CD14-positive monocyte (primary cell): ENCODE measurements around the gene MFRP. TPM values are rescaled to one million over a fixed set of nuclear protein-coding genes. Genes with fewer than 3 reads are reported as not detected.
A peak's percentile ranks its signal among the peaks of the same experiment; 100 is the strongest.

ENCODE experiments used
- DNase-seq, 3 donors: peaks; one replicate each; pipeline ENCODE4 v3.0.0-alpha.2; 2011 to 2022
- H2AFZ ChIP-seq: 2 replicates; pipeline ENCODE4 v1.6.0; 2012; ENCODE audit warnings: mild to moderate bottlenecking, low read depth, low read length, inconsistent platforms; ENCODE audit not compliant: insufficient read depth, poor library complexity, severe bottlenecking
- H3K27ac ChIP-seq, 2 donors: 1 replicate in 1 of 2; 2 replicates in 1 of 2; pipeline ENCODE4 v1.5.1; 2012 to 2013; ENCODE audit warnings: low read length in 2 of 2, control low read depth in 1 of 2, inconsistent platforms in 1 of 2, low read depth in 1 of 2, mild to moderate bottlenecking in 1 of 2
- H3K27me3 ChIP-seq, 2 donors: one replicate each; pipeline versions ENCODE4 v1.6.0 to v1.6.1; 2011 to 2013; ENCODE audit warnings: low read length in 2 of 2; ENCODE audit not compliant: control insufficient read depth in 2 of 2, insufficient read depth in 2 of 2
- H3K36me3 ChIP-seq, 2 donors: replicated peaks in 1 of 2; 1 replicate in 1 of 2; 2 replicates in 1 of 2; pipeline versions ENCODE4 v1.5.1 to v1.6.1; 2012 to 2013; ENCODE audit warnings: low read length in 2 of 2, control low read depth in 1 of 2, inconsistent platforms in 1 of 2, mild to moderate bottlenecking in 1 of 2; ENCODE audit not compliant: insufficient read depth in 2 of 2, control insufficient read depth in 1 of 2
- H3K4me1 ChIP-seq, 2 donors: 1 replicate in 1 of 2; 2 replicates in 1 of 2; pipeline versions ENCODE4 v1.5.1 to v1.6.1; 2012 to 2013; ENCODE audit warnings: low read length in 2 of 2, control low read depth in 1 of 2, inconsistent platforms in 1 of 2, mild to moderate bottlenecking in 1 of 2, moderate library complexity in 1 of 2; ENCODE audit not compliant: insufficient read depth in 2 of 2, control insufficient read depth in 1 of 2
- H3K4me2 ChIP-seq: replicated peaks from 2 replicates; pipeline ENCODE3; 2012; ENCODE audit warnings: low read length, moderate library complexity, mild to moderate bottlenecking; ENCODE audit not compliant: poor library complexity, severe bottlenecking; ENCODE audit errors: extremely low read depth
- H3K4me3 ChIP-seq, 3 experiments: fragments of 200-600 bp in 1 of 3; sonication (generic) in 1 of 3; replicated peaks in 1 of 3; 1 replicate in 2 of 3; 2 replicates in 1 of 3; pipeline ENCODE4 v1.5.1; 2011 to 2013; ENCODE audit warnings: low read length in 3 of 3, mild to moderate bottlenecking in 3 of 3, control low read depth in 2 of 3, low read depth in 2 of 3, inconsistent platforms in 1 of 3, moderate library complexity in 1 of 3
- H3K79me2 ChIP-seq: 2 replicates; pipeline ENCODE4 v1.6.0; 2012; ENCODE audit warnings: mild to moderate bottlenecking, control low read depth, inconsistent platforms, low read length, moderate library complexity; ENCODE audit not compliant: insufficient read depth
- H3K9ac ChIP-seq: 2 replicates; pipeline ENCODE4 v1.6.0; 2017; ENCODE audit warnings: low read length, mild to moderate bottlenecking; ENCODE audit not compliant: insufficient read depth, poor library complexity, severe bottlenecking
- H3K9me3 ChIP-seq, 2 donors: replicated peaks in 1 of 2; 1 replicate in 1 of 2; 2 replicates in 1 of 2; pipeline versions ENCODE4 v1.5.1 to v1.6.1; 2012 to 2013; ENCODE audit warnings: low read length in 2 of 2, control low read depth in 1 of 2; ENCODE audit not compliant: control insufficient read depth in 1 of 2, insufficient read depth in 1 of 2
- H4K20me1 ChIP-seq: 2 replicates; pipeline ENCODE4 v1.6.0; 2012; ENCODE audit warnings: mild to moderate bottlenecking, low read length, control low read depth, moderate library complexity; ENCODE audit not compliant: insufficient read depth
- H3K27ac Mint-ChIP-seq, 7 donors: one replicate each; pipeline ENCODE4 v1.8.0; 2020; ENCODE audit warnings: mild to moderate bottlenecking in 7 of 7, mixed read lengths in 7 of 7, moderate library complexity in 6 of 7, inconsistent platforms in 2 of 7
- H3K27me3 Mint-ChIP-seq, 3 donors: one replicate each; pipeline ENCODE4 v1.8.0; 2021 to 2022; ENCODE audit warnings: low read depth in 3 of 3, mild to moderate bottlenecking in 3 of 3, mixed read lengths in 3 of 3, moderate library complexity in 3 of 3, inconsistent platforms in 1 of 3
- H3K36me3 Mint-ChIP-seq, 2 donors: one replicate each; pipeline ENCODE4 v1.8.0; 2020; ENCODE audit warnings: mixed read lengths in 2 of 2, inconsistent platforms in 1 of 2, mild to moderate bottlenecking in 1 of 2
- H3K4me1 Mint-ChIP-seq: one replicate; pipeline ENCODE4 v1.8.0; 2020; ENCODE audit warnings: mild to moderate bottlenecking, mixed read lengths
- H3K4me3 Mint-ChIP-seq, 2 donors: one replicate each; pipeline ENCODE4 v1.8.0; 2020; ENCODE audit warnings: mild to moderate bottlenecking in 2 of 2, mixed read lengths in 2 of 2, moderate library complexity in 1 of 2
- H3K9me3 Mint-ChIP-seq, 7 donors: one replicate each; pipeline ENCODE4 v1.8.0; 2020 to 2022; ENCODE audit warnings: mixed read lengths in 7 of 7, mild to moderate bottlenecking in 6 of 7, moderate library complexity in 6 of 7, inconsistent platforms in 2 of 7
- WGBS: methylation state at CpG from one replicate; pipeline ENCODE4 v1.1.5; 2013; ENCODE audit warnings: missing lambda C conversion rate; ENCODE audit not compliant: insufficient coverage; 5-methylcytosine and 5-hydroxymethylcytosine counted together
- intact Hi-C, 2 donors: fragments of 100-400 bp; cut with micrococcal nuclease; formaldehyde crosslinking; loops; one replicate each; pipeline versions ENCODE4 v1.15.0 to v1.15.1; 2023
- polyA plus RNA-seq, 3 donors: library from polyadenylated mRNA; depleted of rRNA in 1 of 3; unstranded in 2 of 3; stranded (reverse) in 1 of 3; fragments of 300-500 nt in 2 of 3; fragments of >200 nt in 1 of 3; fragmentation: Illumina TruSeq in 2 of 3; gene quantifications; 1 replicate in 2 of 3; 2 replicates in 1 of 3; pipeline ENCODE4 v1.2.3, GENCODE V29; 2012 to 2021
- TF ChIP-seq, protein P1 (sequence below): fragments of 200-600 bp; IDR thresholded peaks from one replicate; pipeline ENCODE4 v1.8.0; 2022; ENCODE audit warnings: antibody characterized with exemption, mild to moderate bottlenecking

The MFRP gene
- polyA plus RNA-seq, 3 donors: not detected

GRCh38 chr11:119341222-119342022 lies 5.1 kb downstream of the MFRP start:
- peaks cover 23% of the 10 kb centered on the region for H3K4me1 Mint-ChIP-seq
- WGBS: 13% methylated on average over 11 of the region's 16 CpGs
- Histone ChIP-seq H3K27ac (no peak overlapping the region), H3K4me3 (no peak overlapping the region), H3K4me1 (peaks cover 21 to 29% of the 10 kb centered on the region in 2 donors), H3K27me3 (peaks cover 24 to 51% of the 10 kb centered on the region in 2 donors), H2AFZ (no peak overlapping the region), H3K9me3 (peaks cover 0 to 16% of the 10 kb centered on the region in 2 donors), H3K36me3 (peaks cover 0 to 8% of the 10 kb centered on the region in 2 donors), H3K9ac (no peak overlapping the region), H3K79me2 (peaks cover 8% of the 10 kb centered on the region), H4K20me1 (peaks cover 12% of the 10 kb centered on the region), H3K4me2 (no peak overlapping the region)
- H3K36me3 Mint-ChIP-seq: peaks cover 13 to 19% of the 10 kb centered on the region in 2 donors
- peaks cover 39 to 63% (median 63%) of the 10 kb centered on the region in 3 donors for H3K27me3 Mint-ChIP-seq
- peak in 2 of 3 donors; percentile 23 to 37 for DNase-seq
- TF ChIP-seq, protein P1, sequence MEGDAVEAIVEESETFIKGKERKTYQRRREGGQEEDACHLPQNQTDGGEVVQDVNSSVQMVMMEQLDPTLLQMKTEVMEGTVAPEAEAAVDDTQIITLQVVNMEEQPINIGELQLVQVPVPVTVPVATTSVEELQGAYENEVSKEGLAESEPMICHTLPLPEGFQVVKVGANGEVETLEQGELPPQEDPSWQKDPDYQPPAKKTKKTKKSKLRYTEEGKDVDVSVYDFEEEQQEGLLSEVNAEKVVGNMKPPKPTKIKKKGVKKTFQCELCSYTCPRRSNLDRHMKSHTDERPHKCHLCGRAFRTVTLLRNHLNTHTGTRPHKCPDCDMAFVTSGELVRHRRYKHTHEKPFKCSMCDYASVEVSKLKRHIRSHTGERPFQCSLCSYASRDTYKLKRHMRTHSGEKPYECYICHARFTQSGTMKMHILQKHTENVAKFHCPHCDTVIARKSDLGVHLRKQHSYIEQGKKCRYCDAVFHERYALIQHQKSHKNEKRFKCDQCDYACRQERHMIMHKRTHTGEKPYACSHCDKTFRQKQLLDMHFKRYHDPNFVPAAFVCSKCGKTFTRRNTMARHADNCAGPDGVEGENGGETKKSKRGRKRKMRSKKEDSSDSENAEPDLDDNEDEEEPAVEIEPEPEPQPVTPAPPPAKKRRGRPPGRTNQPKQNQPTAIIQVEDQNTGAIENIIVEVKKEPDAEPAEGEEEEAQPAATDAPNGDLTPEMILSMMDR: no peak
- H3K27ac Mint-ChIP-seq: peak overlapping the region in 1 of 7 donors; percentile 51
- intact Hi-C loops: no loop called here
- H3K9me3 Mint-ChIP-seq: peaks cover 0 to 11% (median 7%) of the 10 kb centered on the region in 7 donors
- peak overlapping the region in 1 of 2 donors; percentile 85 for H3K4me3 Mint-ChIP-seq

DNA sequence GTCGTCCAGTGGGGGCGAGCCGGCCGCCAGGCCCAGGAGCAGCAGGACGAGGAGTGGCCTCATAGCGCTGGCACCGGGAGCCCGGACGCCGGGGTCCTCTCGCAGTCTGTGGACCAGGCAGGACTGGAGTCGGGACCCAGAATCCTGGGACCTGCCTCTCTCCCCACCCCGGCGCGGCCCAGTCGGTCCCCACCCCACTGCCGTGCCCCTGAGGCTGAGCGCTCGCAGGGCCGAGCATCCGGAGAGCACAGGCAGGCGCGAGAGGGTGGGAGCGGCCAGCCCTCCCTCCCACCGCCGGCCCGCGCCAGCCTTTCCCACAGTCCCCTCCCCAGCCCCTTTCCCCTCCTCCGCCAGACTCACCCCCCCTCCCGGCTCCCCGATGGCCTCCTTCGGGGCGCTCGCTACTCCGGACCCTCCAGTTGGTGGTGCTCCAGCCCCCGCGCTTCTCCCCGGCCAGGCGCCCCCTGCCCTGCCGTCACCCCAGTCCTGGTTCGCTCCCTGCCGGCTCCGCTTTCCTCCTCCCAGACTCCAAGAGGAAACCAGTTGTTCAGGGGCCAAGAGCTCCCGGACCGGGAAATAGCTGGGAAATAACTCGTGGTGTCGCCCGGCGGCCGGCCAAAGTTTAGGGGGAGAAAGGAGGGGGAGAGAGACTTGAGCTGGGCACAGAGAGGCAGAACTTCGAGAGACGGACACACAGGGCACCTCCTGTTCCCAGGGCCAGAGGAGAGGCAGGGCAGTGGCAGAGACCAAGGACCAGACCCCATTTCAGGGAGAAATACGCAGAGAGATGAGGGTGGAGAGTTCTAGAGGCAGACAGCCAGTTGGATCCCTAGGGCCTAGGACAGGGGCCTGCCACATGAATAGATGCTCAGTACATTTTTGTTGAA lies 5.9 kb downstream of the MFRP start, which contains the start of gene C1QTNF5:
Gene C1QTNF5, minus strand, starts transcription at position 549 of the 887 bp plus-strand sequence. Its CDS starts 486 bp downstream, at position 63.
- peaks cover 0 to 16% of the 10 kb centered on the region in 2 donors for H3K9me3 ChIP-seq
- peak within 1 kb of the TSS in 1 of 3 experiments; percentile 62 for H3K4me3 ChIP-seq
- Mint-ChIP-seq H3K27me3 (peaks cover 39 to 61% (median 60%) of the 10 kb centered on the region in 3 donors), H3K4me1 (peaks cover 28% of the 10 kb centered on the region), H3K27ac (peak within 1 kb of the TSS in 1 of 7 donors; percentile 51), H3K4me3 (peak within 1 kb of the TSS in 1 of 2 donors; percentile 85), H3K36me3 (peaks cover 21 to 22% of the 10 kb centered on the region in 2 donors), H3K9me3 (peaks cover 0 to 11% (median 7%) of the 10 kb centered on the region in 7 donors)
- peak within 1 kb of the TSS; percentile 68 for H2AFZ ChIP-seq
- DNase-seq: no peak
- peaks cover 12% of the 10 kb centered on the region for H4K20me1 ChIP-seq
- peaks cover 16% of the 10 kb centered on the region for H3K79me2 ChIP-seq
- H3K9ac ChIP-seq: peak within 1 kb of the TSS; percentile 32
- intact Hi-C loops: no loop called here
- TF ChIP-seq, protein P1: no peak
- H3K4me2 ChIP-seq: peak within 1 kb of the TSS; percentile 67
- 5% methylated on average over 37 of the region's 53 CpGs for WGBS
- H3K27me3 ChIP-seq: peaks cover 24 to 51% of the 10 kb centered on the region in 2 donors
- peaks cover 0 to 10% of the 10 kb centered on the region in 2 donors for H3K36me3 ChIP-seq
- H3K4me1 ChIP-seq: peaks cover 21 to 33% of the 10 kb centered on the region in 2 donors
- no peak within 1 kb of the TSS for H3K27ac ChIP-seq
